CD1c-positive myeloid dendritic cell (primary cell): Measurements from ENCODE around the gene SIRT2.
"Not testable (repeated sequence)": the region's sequence is repeated elsewhere in the genome, so short reads cannot be mapped to it uniquely, and the experiment has no call there.

ENCODE experiments used
- DNase-seq: peaks from one replicate; pipeline ENCODE4 v3.0.0-alpha.2; 2016; ENCODE audit errors: extremely low spot score

Gene SIRT2

GRCh38 chr19:38899447-38900201 lies at the start of gene SIRT2, which contains the start of gene NFKBIB:
SIRT2 (minus strand) TSS chr19:38899618; CDS start chr19:38899521, 97 bp downstream.
NFKBIB (plus strand) TSS chr19:38899969; CDS start chr19:38900033, 64 bp downstream.
- DNase-seq, result peak; percentile 100

GRCh38 chr19:38946229-38947010 lies 47.0 kb upstream of the SIRT2 start:
- no peak for DNase-seq

GRCh38 chr19:38945562-38946228 lies 46.3 kb upstream of the SIRT2 start:
- no peak for DNase-seq

- DNase-seq, result no peak
These were observed 45.6 kb upstream of the SIRT2 start for GRCh38 chr19:38944981-38945506.

- no peak for DNase-seq
These were observed 43.2 kb upstream of the SIRT2 start for GRCh38 chr19:38942471-38943181.

- no peak for DNase-seq
These were observed 42.6 kb upstream of the SIRT2 start for GRCh38 chr19:38941979-38942378.

GRCh38 chr19:38941466-38941865 lies 42.0 kb upstream of the SIRT2 start:
- DNase-seq, result not testable (repeated sequence)

GRCh38 chr19:38939957-38940356 lies 40.5 kb upstream of the SIRT2 start:
- no peak for DNase-seq

GRCh38 chr19:38933544-38933943 lies 34.1 kb upstream of the SIRT2 start:
- DNase-seq, result no peak

GRCh38 chr19:38932425-38933179 lies 33.2 kb upstream of the SIRT2 start:
- peak; percentile 29 for DNase-seq

GRCh38 chr19:38931521-38931793 lies 32.0 kb upstream of the SIRT2 start:
- DNase-seq, result no peak

- DNase-seq, result peak; percentile 100
These were observed 31.5 kb upstream of the SIRT2 start, which contains the start of gene MRPS12 for GRCh38 chr19:38930776-38931520. MRPS12 (plus strand) TSS chr19:38930944; CDS start chr19:38931295, 351 bp downstream.

- peak; percentile 97 for DNase-seq
These were observed 30.7 kb upstream of the SIRT2 start, which contains the start of gene SARS2 for GRCh38 chr19:38929929-38930775. SARS2 (minus strand) TSS chr19:38930763; CDS start chr19:38930736, 27 bp downstream.

GRCh38 chr19:38928391-38929001 lies 29.1 kb upstream of the SIRT2 start:
- no peak for DNase-seq

GRCh38 chr19:38924388-38924787 lies 25.0 kb upstream of the SIRT2 start:
- DNase-seq, result no peak

GRCh38 chr19:38922482-38922881 lies 23.1 kb upstream of the SIRT2 start:
- DNase-seq, result no peak

GRCh38 chr19:38921420-38922274 lies 22.2 kb upstream of the SIRT2 start:
- no peak for DNase-seq
